HG02678 (cell line): ENCODE measurements around the gene GGT5.
"Not testable (repeated sequence)": the region's sequence is repeated elsewhere in the genome, so short reads cannot be mapped to it uniquely, and the experiment has no call there.

Experiments used
- ATAC-seq: cut with Tn5 transposase; IDR thresholded peaks from one replicate; pipeline ENCODE4 v1.9.1; 2021; ENCODE audit warnings: mild to moderate bottlenecking, moderate library complexity; ENCODE audit not compliant: unreplicated experiment

Gene GGT5

DNA sequence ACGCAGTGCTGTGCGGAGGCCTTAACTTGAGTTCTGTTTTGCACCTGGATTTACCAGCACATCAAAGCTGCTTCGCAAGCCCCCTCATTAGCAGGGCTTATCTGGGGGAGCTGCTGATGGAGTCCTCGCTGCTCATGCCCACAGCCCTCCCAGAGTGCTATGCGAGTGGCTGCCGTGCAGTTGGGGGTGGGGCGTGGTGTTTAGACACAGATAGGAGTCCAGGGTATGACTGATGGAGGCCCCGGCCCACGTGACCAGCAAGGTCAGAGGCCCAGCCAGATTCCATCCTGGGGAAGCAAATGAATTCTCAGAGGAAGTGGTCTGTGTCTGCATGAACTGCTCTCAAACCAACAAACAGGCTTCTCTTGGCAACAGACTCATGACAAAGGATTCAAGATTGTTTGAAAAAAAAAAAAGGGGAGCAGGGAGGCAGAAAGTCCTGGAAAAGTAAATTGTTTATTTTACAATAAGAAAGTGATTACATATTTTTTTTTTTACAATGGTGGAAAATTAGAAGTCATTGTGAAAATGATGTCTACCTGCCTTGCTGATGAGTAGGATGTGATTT, 19.5 kb upstream of the GGT5 start:
- not testable (repeated sequence) for ATAC-seq

- not testable (repeated sequence) for ATAC-seq
Measured at GRCh38 chr22:24263479-24263878, 18.6 kb upstream of the GGT5 start.

DNA sequence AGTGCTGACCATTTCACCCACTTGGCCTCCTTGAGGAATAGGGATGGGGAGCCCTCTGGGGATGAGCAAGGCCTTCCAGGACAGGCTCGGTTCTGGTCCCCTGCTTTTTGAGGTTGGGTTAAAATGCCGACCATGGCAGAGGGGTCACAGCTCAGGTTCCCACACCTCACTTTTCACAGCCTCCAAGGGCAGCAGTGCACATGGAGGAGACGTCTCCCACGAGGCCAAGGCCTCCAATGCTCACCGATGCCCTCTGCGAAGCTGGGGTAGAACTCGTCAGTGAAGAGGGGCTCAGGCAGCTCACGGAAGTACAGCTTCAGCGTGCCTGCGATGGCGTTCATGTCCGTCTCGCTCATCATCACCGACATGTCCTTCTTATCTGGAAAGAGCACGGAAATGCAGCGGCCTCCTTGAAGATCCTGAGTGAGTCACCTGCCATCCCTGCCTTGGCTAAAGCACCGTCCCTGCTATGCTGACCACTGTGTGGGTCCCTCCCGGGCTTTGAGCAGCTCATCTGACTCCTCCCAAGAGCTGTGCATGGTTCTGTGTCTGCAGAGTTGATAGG, 17.4 kb upstream of the GGT5 start:
- ATAC-seq: not testable (repeated sequence)

- not testable (repeated sequence) for ATAC-seq
Measured at GRCh38 chr22:24259459-24259858, 14.6 kb upstream of the GGT5 start.

DNA sequence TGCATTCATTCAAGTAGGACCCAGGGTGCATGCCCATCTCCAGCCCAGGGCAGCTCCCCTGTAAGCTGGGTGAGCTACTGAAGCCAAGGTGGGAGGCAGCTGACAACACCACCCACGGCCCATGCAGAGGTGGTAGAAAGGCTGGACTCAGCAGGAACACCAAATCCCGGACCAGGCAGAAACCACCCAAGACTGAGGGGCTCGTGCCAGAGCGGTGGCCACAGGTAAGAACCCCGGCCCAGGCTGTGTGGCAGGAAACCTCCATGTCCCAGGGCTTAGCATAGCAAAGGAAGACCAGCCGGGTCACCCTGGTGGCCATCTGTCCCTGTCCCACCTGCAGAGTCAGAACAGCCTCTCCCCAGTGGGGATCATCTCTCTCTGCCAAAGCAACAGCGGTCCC, 11.9 kb upstream of the GGT5 start:
- ATAC-seq: not testable (repeated sequence)

- ATAC-seq: not testable (repeated sequence)
Measured at GRCh38 chr22:24256136-24256535, 11.3 kb upstream of the GGT5 start.

- ATAC-seq: not testable (repeated sequence)
Measured at GRCh38 chr22:24253126-24253525, 8.2 kb upstream of the GGT5 start.

DNA sequence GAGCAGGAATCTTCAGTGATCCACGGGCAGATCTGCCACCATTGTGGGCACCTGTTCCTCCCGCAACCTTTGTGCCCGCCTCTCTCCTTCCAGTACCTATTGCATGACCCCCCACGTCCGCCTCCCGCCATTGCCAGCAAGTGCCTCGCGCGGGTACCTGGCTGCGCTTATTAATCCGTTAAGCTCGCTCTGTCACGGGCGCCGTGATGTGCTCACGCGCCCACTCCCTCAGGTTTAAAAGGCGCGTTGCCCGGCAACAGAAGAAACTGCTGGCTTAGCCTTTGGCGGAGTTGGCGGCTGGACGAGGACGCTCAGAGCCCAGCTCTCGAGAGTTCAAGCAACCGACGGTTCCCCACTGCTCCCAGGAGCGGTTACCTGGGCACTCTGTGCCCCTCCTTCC, 6.4 kb upstream of the GGT5 start:
- not testable (repeated sequence) for ATAC-seq

DNA sequence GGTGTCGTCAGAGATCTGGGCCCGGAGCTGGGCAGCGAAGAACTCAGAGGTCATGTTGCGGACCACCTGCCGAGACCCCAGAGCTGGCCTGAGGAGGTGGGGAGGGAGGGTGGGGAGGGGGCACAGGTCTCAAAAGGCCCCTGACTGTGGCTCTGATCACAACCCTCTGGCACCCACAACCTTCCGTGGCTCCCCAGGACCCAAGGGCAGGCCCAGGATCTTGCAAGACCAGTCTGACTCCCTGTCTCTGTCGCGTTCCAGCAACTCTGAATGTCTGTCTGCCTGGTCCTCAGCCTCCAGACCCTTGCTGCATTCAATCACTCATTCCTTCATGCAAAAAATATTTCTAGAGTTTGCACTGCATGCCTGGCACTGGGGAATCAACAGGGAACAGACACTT, 4.5 kb upstream of the GGT5 start:
- not testable (repeated sequence) for ATAC-seq

GRCh38 chr22:24248611-24249010, 3.7 kb upstream of the GGT5 start:
- not testable (repeated sequence) for ATAC-seq

DNA sequence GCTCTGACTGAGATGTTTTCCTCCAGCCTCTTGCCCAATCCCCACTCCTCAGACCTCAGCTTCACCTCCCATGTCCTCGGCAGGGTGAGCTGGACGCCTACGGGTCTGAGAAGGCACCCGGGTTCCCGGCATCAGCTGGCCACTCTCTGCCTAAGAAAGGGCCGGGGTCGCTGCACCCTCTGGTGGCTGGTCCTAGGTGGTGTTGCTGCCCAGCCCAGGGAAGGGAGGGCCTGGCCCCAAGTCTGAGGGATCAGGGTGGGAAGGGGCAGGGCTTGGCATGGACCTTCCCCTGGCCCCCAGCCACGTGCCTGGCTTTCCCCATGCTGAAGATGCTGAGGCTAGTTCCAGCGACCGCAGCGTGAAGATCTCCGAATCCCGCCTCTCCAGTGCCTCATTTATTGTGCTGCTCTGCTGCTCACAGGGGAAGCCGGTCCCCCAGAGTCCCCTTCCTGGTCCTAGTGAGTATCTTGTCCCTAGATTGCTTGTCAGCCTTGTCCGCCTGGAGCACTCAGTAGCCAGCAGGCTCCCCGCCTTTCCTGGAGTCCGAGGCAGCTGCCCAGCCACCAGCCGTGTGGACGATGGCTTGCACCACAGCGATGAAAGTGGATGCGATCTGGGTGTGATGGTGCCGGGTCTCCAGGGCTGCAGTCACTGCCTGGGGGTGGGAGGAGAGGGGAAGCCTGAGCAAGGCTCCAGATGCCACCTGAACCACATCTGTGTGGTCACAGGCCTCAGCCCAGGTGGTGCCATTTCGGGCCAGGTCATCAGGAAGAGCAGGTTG, 2.9 kb upstream of the GGT5 start:
- no peak for ATAC-seq

GRCh38 chr22:24247011-24247507, 2.2 kb upstream of the GGT5 start:
- ATAC-seq: no peak

DNA sequence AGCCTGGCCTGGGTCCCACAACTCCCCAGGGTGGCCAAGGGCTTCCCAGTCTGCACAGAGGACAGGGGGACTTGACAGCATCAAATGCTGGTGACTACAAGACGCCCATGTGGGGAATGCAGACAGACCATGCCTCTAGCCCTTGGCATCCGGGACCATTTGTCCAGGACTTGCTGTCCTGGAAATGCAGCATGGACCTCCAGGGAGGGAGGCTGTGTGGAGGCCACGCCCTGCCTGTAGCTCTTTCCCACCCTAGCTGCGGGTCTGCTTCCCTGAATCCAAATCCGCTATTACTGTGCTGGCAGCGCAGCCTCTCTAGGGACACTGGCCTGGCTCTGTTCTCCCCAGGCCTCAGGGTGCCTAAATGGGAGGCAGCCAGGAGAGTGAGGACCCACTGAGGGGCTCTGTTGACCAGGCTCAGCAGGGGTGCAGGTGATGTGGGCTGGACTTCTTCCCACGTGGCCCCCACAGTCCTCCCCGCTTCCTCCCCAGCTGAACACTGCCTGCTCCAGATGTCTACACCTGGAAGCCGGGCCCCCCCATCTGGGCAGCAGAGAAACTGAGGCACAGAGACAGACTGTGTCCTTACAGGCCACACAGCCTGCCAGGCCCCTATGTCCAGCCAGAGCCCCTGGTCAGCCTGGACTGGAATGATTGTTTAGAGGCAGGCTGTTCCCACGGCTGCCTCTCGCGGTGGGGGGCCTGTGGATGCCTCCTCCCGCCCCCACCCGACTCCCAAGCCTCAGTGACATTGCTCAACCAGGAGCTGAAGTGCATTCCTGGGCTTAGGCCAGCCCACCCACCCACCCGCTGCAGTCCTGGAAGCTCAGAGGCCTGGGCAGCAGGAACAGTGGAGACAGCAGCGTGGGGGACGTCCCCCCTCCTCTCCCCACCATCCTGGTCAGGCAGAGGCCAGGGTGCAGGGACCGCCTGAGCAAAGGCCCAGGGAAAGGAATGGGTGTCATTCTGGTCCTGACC, 991 bp upstream of the GGT5 start:
- not testable (repeated sequence) for ATAC-seq

- ATAC-seq: no peak
Measured at GRCh38 chr22:24244144-24244787, 616 bp downstream of the GGT5 start.

DNA sequence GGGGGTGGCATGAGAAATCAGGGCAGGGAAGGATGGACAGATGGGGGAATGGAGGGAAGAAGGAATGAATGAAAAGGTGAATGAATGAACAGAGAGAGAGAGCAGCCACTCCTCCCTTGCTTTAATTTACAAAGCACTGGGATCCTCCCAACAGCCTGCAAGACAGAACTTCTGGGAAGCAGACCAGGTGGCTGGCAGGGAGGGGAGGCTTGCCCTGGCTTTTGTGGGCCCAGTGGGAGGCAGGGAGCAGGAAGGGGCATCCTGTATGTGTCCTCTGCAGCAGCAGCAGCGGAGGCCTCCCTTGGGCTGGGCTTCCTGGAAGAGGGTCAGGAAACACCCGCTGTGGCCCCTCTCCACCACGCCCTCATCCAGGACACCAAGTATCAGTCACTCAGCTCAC, 1.5 kb downstream of the GGT5 start:
- not testable (repeated sequence) for ATAC-seq

DNA sequence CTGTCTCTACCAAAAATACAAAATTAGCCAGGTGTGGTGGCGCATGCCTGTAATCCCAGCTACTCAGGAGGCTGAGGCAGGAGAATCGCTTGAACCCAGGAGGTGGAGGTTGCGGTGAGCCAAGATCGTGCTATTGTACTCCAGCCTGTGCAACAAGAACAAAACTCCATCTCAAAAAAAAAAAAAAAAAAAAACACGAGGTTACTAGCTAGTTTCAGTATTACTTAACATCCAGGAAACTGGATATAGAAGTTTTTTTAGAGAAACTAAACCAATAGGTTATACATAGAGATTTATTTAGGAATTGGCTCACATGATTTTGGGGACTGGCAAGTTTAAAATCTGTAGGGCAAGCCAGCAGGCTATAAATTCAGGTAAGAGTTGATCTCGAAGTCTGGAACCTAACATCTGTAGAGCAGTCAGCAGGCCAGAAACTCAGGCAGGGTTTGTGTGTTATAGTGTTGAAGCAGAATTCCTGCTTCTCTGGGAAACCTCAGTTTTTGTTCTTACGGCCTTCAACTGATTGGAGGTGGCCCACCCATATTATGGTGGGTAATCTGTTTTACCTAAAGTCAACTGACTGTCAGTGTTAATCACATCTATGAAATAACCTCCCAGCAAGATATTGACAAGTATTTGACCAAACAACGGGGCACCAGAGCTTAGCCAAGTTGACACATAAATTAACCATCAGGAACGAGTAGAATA, 3.7 kb downstream of the GGT5 start:
- not testable (repeated sequence) for ATAC-seq

DNA sequence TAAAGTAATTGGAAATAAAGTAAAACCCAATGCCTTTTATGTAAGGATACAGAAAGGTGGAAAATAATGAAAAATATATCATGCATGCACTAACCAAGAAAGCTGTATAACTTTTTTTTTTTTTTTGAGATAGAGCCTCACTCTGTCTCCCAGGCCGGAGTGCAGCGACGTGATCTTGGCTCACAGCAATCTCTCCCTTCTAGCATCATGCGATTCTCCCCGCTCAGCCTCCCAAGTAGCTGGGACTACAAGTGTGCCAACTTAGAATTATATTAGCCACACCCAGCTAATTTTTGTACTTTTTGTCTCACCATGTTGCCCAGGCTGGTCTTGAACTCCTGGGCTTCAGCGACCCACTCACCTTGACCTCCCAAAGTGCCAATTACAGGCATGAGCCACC, 4.5 kb downstream of the GGT5 start:
- no peak for ATAC-seq

GRCh38 chr22:24238101-24238694, 6.7 kb downstream of the GGT5 start:
- not testable (repeated sequence) for ATAC-seq

GRCh38 chr22:24236656-24237055, 8.2 kb downstream of the GGT5 start:
- no peak for ATAC-seq
